PC-9 (cell line): ENCODE measurements around the gene LIN28B.

Experiments
- EZH2 ChIP-seq: fragments of 200-600 bp; sonication (generic); IDR thresholded peaks from 2 replicates; pipeline ENCODE4 v1.8.0; 2017; ENCODE audit warnings: antibody characterized with exemption, low read depth
- TF ChIP-seq, protein P1 (sequence below): fragments of 200-600 bp; sonication (generic); conservative IDR thresholded peaks from 2 replicates; pipeline ENCODE4 v1.6.1; 2017; ENCODE audit warnings: mixed run types, antibody characterized with exemption, mild to moderate bottlenecking, moderate library complexity

DNA sequence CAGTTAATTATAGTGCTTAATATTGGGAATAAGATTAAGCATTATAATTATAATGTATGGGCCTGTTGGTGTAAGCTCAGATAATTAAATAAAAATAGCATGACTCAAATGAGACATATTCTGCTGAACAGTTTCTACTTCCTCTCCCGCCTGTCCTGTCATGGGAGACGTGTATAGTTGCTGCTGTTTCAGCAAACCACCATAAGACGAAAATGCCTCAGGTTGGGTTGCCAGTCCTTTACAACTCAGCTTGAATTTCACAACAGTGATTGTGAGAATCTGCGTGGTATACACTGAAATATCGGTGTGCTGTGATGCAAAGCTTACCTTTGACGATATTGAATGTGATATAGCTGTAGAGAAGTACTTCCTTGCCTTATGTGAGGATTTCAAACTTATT, 123.4 kb downstream of the LIN28B start:
- TF ChIP-seq, protein P1, sequence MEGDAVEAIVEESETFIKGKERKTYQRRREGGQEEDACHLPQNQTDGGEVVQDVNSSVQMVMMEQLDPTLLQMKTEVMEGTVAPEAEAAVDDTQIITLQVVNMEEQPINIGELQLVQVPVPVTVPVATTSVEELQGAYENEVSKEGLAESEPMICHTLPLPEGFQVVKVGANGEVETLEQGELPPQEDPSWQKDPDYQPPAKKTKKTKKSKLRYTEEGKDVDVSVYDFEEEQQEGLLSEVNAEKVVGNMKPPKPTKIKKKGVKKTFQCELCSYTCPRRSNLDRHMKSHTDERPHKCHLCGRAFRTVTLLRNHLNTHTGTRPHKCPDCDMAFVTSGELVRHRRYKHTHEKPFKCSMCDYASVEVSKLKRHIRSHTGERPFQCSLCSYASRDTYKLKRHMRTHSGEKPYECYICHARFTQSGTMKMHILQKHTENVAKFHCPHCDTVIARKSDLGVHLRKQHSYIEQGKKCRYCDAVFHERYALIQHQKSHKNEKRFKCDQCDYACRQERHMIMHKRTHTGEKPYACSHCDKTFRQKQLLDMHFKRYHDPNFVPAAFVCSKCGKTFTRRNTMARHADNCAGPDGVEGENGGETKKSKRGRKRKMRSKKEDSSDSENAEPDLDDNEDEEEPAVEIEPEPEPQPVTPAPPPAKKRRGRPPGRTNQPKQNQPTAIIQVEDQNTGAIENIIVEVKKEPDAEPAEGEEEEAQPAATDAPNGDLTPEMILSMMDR, result no peak
- TF ChIP-seq EZH2, result no peak
